IPS-15b (cell line): Measurements from ENCODE around the gene CGNL1.

Source experiments
- H3K27me3 ChIP-seq: one replicate; pipeline ENCODE4 v1.6.1; 2013; ENCODE audit warnings: low read length; ENCODE audit not compliant: control insufficient read depth, insufficient read depth
- H3K36me3 ChIP-seq: one replicate; pipeline ENCODE4 v1.6.1; 2013; ENCODE audit warnings: low read length; ENCODE audit not compliant: control insufficient read depth, insufficient read depth
- H3K4me1 ChIP-seq: one replicate; pipeline ENCODE4 v1.6.1; 2013; ENCODE audit warnings: mild to moderate bottlenecking, low read length; ENCODE audit not compliant: control insufficient read depth, insufficient read depth
- H3K4me3 ChIP-seq: one replicate; pipeline ENCODE4 v1.5.1; 2013; ENCODE audit warnings: low read depth, low read length
- H3K9ac ChIP-seq: one replicate; pipeline ENCODE4 v1.6.1; 2013; ENCODE audit warnings: low read depth, mild to moderate bottlenecking, low read length
- H3K9me3 ChIP-seq: one replicate; pipeline ENCODE4 v1.6.1; 2013; ENCODE audit warnings: mild to moderate bottlenecking, low read length; ENCODE audit not compliant: control insufficient read depth, insufficient read depth

Gene CGNL1

GRCh38 chr15:57445872-57446271 lies 69.6 kb downstream of the CGNL1 start:
- no peak overlapping the region for H3K4me3 ChIP-seq
- H3K9ac ChIP-seq = no peak overlapping the region
- H3K4me1 ChIP-seq = peaks cover 9% of the 10 kb centered on the region
- no peaks in the 10 kb centered on the region for H3K9me3 ChIP-seq
- peaks cover 2% of the 10 kb centered on the region for H3K36me3 ChIP-seq
- no peaks in the 10 kb centered on the region for H3K27me3 ChIP-seq

DNA sequence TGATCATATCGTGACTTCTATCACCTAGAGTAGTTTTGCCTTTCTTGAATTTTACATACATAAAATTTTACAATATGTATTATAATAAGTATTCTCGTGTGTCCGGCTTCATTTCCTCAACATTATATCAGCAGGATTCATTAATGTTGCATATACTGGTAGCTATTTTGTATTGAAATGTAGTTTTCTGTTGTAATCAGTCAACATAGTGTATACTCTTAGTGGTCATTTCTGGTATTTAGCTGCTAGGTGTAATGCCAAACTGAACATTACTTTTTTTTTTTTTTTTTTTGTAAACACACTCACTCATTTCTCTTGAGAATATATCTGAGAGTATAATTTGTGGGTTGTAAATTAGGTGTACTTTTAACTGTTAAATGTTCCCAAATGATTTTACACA lies 70.1 kb downstream of the CGNL1 start:
- Histone ChIP-seq H3K36me3 (peaks cover 2% of the 10 kb centered on the region), H3K9me3 (no peaks in the 10 kb centered on the region), H3K4me1 (peaks cover 9% of the 10 kb centered on the region), H3K9ac (no peak overlapping the region), H3K27me3 (no peaks in the 10 kb centered on the region), H3K4me3 (no peak overlapping the region)

- Histone ChIP-seq H3K9ac (no peak overlapping the region), H3K36me3 (peaks cover 6% of the 10 kb centered on the region), H3K4me1 (no peaks in the 10 kb centered on the region), H3K9me3 (no peaks in the 10 kb centered on the region), H3K4me3 (no peak overlapping the region), H3K27me3 (no peaks in the 10 kb centered on the region)
These were observed 75.2 kb downstream of the CGNL1 start for GRCh38 chr15:57451555-57451954.

DNA sequence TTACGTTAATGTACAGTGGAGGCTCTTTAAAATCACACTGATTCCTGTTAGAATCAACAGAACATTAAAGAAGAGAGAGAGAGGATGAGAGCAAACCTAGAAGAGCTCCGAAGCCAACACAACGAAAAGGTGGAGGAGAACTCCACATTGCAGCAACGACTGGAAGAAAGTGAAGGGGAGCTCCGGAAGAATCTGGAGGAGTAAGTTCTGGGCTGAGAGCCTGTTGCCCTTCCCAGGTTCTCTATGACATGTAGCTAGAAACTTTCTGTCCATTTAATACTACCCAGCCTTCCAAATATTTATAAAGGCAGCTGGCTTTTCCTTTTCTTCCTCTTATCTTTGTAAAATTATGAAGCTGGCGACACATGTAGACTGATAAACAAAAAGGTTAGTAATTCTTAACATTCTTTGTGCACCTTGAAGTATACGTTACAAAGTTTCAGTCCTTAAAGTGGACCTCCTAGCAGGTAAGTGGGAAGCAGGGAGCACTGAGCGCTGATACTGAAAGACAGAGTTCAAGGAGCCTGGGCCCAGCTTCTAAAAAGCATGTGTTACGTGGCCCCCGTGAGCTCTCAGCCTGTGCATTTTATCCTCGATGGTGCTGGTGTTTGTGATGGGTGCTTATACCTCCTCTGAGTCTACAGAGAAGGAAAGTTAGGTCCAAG lies 75.9 kb downstream of the CGNL1 start:
- peaks cover 8% of the 10 kb centered on the region for H3K36me3 ChIP-seq
- no peaks in the 10 kb centered on the region for H3K27me3 ChIP-seq
- no peak overlapping the region for H3K9ac ChIP-seq
- no peaks in the 10 kb centered on the region for H3K9me3 ChIP-seq
- H3K4me1 ChIP-seq = no peaks in the 10 kb centered on the region
- H3K4me3 ChIP-seq = no peak overlapping the region

- Histone ChIP-seq H3K4me1 (no peaks in the 10 kb centered on the region), H3K9ac (no peak overlapping the region), H3K9me3 (no peaks in the 10 kb centered on the region), H3K27me3 (no peaks in the 10 kb centered on the region), H3K36me3 (peaks cover 14% of the 10 kb centered on the region), H3K4me3 (no peak overlapping the region)
These were observed 79.6 kb downstream of the CGNL1 start for GRCh38 chr15:57455929-57456328.

DNA sequence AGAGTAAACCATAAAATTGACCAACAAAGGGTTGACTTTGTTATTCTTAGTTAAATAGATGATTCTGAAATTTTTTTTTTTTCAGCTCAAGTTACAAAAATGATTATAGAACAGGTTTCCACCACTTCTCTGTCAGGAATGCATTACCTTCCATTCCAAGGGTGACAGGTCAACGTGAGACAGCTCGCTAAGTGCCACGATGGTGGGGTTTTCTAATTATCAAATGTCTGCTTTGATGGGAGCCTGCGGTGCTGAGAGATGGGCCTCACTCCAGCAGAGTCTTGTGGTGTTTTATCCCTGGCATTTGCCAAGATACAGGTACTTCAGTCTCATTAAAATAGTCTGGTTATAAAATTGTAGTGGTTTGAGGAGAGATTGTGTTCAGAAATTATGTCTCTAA lies 80.3 kb downstream of the CGNL1 start:
- Histone ChIP-seq H3K4me3 (no peak overlapping the region), H3K36me3 (peaks cover 17% of the 10 kb centered on the region), H3K27me3 (no peaks in the 10 kb centered on the region)

DNA sequence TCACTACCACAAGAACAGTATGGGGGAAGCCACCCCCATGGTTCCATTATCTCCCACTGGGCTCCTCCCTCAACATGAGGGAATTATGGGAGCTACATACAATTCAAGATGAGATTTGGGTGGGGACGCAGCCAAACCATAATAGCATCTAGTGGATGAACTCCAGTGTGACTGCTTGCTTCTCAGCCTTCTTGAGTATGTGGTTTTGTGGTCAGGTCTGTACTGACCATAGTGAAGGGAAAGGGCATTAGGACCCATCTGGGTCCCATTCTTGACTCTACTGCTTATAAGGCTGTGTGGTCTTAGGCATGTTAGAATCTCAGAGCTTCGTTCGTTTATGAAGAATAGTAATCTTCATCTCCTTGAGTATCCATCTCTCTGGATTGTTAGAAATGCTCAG lies 81.4 kb downstream of the CGNL1 start:
- Histone ChIP-seq H3K9me3 (no peaks in the 10 kb centered on the region), H3K36me3 (peaks cover 19% of the 10 kb centered on the region), H3K4me1 (no peaks in the 10 kb centered on the region), H3K27me3 (no peaks in the 10 kb centered on the region), H3K4me3 (no peak overlapping the region), H3K9ac (no peak overlapping the region)

More for the DNA sequence above, 80.3 kb downstream of the CGNL1 start:
- Histone ChIP-seq H3K9me3 (no peaks in the 10 kb centered on the region), H3K9ac (no peak overlapping the region), H3K4me1 (no peaks in the 10 kb centered on the region)

DNA sequence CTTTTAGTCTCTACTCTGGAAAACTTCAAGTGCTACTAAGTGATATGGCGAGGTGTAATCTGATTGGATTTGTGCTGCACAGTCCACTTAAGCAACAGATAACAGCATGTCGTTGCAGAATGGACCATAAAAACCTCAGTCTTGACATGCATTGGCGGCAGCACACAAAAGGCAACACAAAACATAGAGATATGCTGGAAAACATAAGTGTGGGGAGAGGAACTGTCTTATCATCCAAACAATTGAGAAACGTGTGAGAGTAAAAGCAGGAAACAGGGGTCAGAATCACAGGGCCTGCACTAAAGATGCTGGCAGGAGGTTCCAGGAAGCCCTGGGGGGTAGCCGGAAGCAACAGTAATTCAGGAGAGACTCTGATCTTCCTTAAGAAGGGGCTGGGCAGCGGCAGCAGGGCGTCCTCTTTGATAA lies 82.1 kb downstream of the CGNL1 start:
- H3K9ac ChIP-seq = no peak overlapping the region
- H3K4me1 ChIP-seq = no peaks in the 10 kb centered on the region
- H3K4me3 ChIP-seq = no peak overlapping the region
- no peaks in the 10 kb centered on the region for H3K9me3 ChIP-seq
- no peaks in the 10 kb centered on the region for H3K27me3 ChIP-seq
- peaks cover 17% of the 10 kb centered on the region for H3K36me3 ChIP-seq

DNA sequence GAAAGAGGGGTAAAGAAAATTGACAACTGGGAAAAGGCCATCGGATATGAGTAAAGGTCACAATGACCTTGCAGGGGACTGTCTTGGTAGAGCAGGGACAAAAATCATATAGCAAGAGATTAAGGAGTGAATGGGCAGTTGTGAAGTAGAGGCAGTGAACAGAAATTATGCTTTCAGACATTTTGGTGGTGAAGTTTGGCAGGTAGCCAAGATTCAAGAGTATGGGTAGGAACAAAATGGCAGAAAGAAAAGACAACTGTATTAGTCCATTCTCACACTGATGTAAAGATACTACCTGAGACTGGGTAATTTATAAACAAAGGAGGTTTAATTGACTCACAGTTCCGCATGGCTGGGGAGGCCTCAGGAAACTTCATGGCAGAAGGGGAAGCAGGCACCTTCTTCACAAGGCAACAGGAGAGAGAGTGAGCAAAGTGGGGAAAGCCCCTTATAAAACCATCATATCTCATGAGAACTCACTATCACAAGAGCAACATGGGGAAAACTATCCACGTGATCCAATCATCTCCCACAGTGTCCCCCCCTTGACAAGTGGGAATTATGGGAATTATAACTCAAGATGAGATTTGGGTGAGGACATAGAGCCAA lies 84.0 kb downstream of the CGNL1 start:
- Histone ChIP-seq H3K9ac (no peak overlapping the region), H3K4me3 (no peak overlapping the region), H3K36me3 (peaks cover 19% of the 10 kb centered on the region), H3K27me3 (no peaks in the 10 kb centered on the region), H3K4me1 (no peaks in the 10 kb centered on the region), H3K9me3 (no peaks in the 10 kb centered on the region)

GRCh38 chr15:57461541-57461940 lies 85.2 kb downstream of the CGNL1 start:
- Histone ChIP-seq H3K4me3 (no peak overlapping the region), H3K9me3 (no peaks in the 10 kb centered on the region), H3K9ac (no peak overlapping the region), H3K36me3 (peaks cover 19% of the 10 kb centered on the region), H3K27me3 (no peaks in the 10 kb centered on the region), H3K4me1 (no peaks in the 10 kb centered on the region)

- H3K4me3 ChIP-seq = no peak overlapping the region
- peaks cover 16% of the 10 kb centered on the region for H3K36me3 ChIP-seq
- no peaks in the 10 kb centered on the region for H3K9me3 ChIP-seq
- no peaks in the 10 kb centered on the region for H3K27me3 ChIP-seq
- H3K9ac ChIP-seq = no peak overlapping the region
- no peaks in the 10 kb centered on the region for H3K4me1 ChIP-seq
These were observed 86.1 kb downstream of the CGNL1 start for GRCh38 chr15:57462381-57462780.

DNA sequence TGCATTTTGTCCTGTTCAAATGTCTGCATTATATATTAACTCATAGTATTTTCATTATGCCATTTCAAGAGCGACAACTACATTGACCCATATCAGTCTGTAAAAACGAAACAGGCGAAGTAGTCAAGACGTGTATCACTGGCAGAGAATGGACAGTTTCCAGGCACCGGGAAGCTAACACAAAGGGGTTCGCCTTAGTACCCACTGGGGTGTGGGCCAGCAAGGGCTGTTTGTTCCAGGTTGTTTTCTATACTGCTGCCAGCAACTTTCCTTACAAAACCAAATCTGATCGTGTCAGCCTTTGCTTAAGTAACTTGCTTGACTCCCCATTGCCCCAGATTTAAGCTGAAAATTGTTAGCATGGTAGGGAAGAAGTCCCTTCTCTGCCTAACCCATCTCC lies 87.1 kb downstream of the CGNL1 start:
- Histone ChIP-seq H3K9me3 (no peaks in the 10 kb centered on the region), H3K4me1 (no peaks in the 10 kb centered on the region), H3K9ac (no peak overlapping the region), H3K4me3 (no peak overlapping the region), H3K27me3 (no peaks in the 10 kb centered on the region), H3K36me3 (peaks cover 15% of the 10 kb centered on the region)
